AG20443 (cell line): ENCODE results near the gene NTRK2.

Experiments used
- DNase-seq: peaks from one replicate; pipeline ENCODE4 v3.0.0; 2012; ENCODE audit warnings: low spot score, mixed read lengths

Gene NTRK2

GRCh38 chr9:84974855-84975254 is 305.3 kb downstream of the NTRK2 start:
- DNase-seq: no peak

- DNase-seq: no peak
These were observed 306.4 kb downstream of the NTRK2 start for GRCh38 chr9:84975926-84976325.

- no peak for DNase-seq
These were observed 309.1 kb downstream of the NTRK2 start for GRCh38 chr9:84978661-84979060.

- no peak for DNase-seq
These were observed 314.2 kb downstream of the NTRK2 start for GRCh38 chr9:84983749-84984148.

- DNase-seq: no peak
These were observed 319.1 kb downstream of the NTRK2 start for GRCh38 chr9:84988621-84989020.

GRCh38 chr9:84990416-84990815 is 320.9 kb downstream of the NTRK2 start:
- no peak for DNase-seq

- DNase-seq: no peak
These were observed 321.5 kb downstream of the NTRK2 start for GRCh38 chr9:84990850-84991513.

- no peak for DNase-seq
These were observed 322.0 kb downstream of the NTRK2 start for GRCh38 chr9:84991514-84991870.

- DNase-seq: no peak
These were observed 322.9 kb downstream of the NTRK2 start for GRCh38 chr9:84992381-84992780.

- DNase-seq: no peak
These were observed 323.6 kb downstream of the NTRK2 start for GRCh38 chr9:84993105-84993504.

- no peak for DNase-seq
These were observed 326.5 kb downstream of the NTRK2 start for GRCh38 chr9:84996029-84996428.

GRCh38 chr9:84996716-84997115 is 327.2 kb downstream of the NTRK2 start:
- no peak for DNase-seq

- DNase-seq: no peak
These were observed 327.9 kb downstream of the NTRK2 start for GRCh38 chr9:84997472-84997871.

- DNase-seq: no peak
These were observed 329.1 kb downstream of the NTRK2 start for GRCh38 chr9:84998639-84999038.

- DNase-seq: no peak
These were observed 330.3 kb downstream of the NTRK2 start for GRCh38 chr9:84999788-85000187.

- DNase-seq: no peak
These were observed 332.4 kb downstream of the NTRK2 start for GRCh38 chr9:85001925-85002324.

GRCh38 chr9:85004818-85005413 is 335.4 kb downstream of the NTRK2 start:
- no peak for DNase-seq

GRCh38 chr9:85007748-85008147 is 338.2 kb downstream of the NTRK2 start:
- DNase-seq: no peak

- no peak for DNase-seq
These were observed 338.7 kb downstream of the NTRK2 start for GRCh38 chr9:85008215-85008614.

GRCh38 chr9:85009251-85009650 is 339.7 kb downstream of the NTRK2 start:
- DNase-seq: no peak

GRCh38 chr9:85013703-85014102 is 344.2 kb downstream of the NTRK2 start:
- no peak for DNase-seq

- DNase-seq: no peak
These were observed 344.8 kb downstream of the NTRK2 start for GRCh38 chr9:85014292-85014691.

GRCh38 chr9:85016384-85017006 is 347.0 kb downstream of the NTRK2 start:
- no peak for DNase-seq

- DNase-seq: no peak
These were observed 351.3 kb downstream of the NTRK2 start for GRCh38 chr9:85020791-85021190.
